BE2C (cell line): ENCODE results near the gene SLC16A11.
A peak's percentile ranks its signal among the peaks of the same experiment; 100 is the strongest.

ENCODE experiments used
- DNase-seq: peaks from one replicate; pipeline ENCODE4 v3.0.0-alpha.2; 2020
- H3K27me3 ChIP-seq: fragments of 250-450 bp; sonication (Bioruptor Pico); 2 replicates; pipeline ENCODE4 v1.5.1; 2020; ENCODE audit warnings: mild to moderate bottlenecking
- H3K36me3 ChIP-seq: fragments of 250-450 bp; sonication (Bioruptor Pico); 2 replicates; pipeline ENCODE4 v1.5.1; 2020; ENCODE audit warnings: mild to moderate bottlenecking
- H3K4me1 ChIP-seq: fragments of 250-450 bp; sonication (Bioruptor Pico); 2 replicates; pipeline ENCODE4 v1.5.1; 2020
- H3K4me3 ChIP-seq: 2 replicates; pipeline ENCODE4 v1.5.1; 2011; ENCODE audit warnings: low read depth, low read length
- H3K9me3 ChIP-seq: fragments of 250-450 bp; sonication (Bioruptor Pico); 2 replicates; pipeline ENCODE4 v1.5.1; 2020
- CTCF ChIP-seq: IDR thresholded peaks from 2 replicates; pipeline ENCODE4 v1.5.1; 2012; ENCODE audit warnings: mild to moderate bottlenecking, low read depth, low read length

The SLC16A11 gene

GRCh38 chr17:7046127-7046724 is 2.3 kb upstream of the SLC16A11 start:
- Histone ChIP-seq H3K36me3 (no peaks in the 10 kb centered on the region), H3K27me3 (peaks cover 42% of the 10 kb centered on the region), H3K4me3 (no peak overlapping the region), H3K9me3 (no peaks in the 10 kb centered on the region), H3K4me1 (no peaks in the 10 kb centered on the region)
- DNase-seq, result no peak
- no peak for TF ChIP-seq CTCF

- DNase-seq, result no peak
- Histone ChIP-seq H3K36me3 (no peaks in the 10 kb centered on the region), H3K9me3 (no peaks in the 10 kb centered on the region), H3K27me3 (peaks cover 42% of the 10 kb centered on the region), H3K4me3 (no peak overlapping the region), H3K4me1 (no peaks in the 10 kb centered on the region)
- peak; percentile 64 for TF ChIP-seq CTCF
Observed at GRCh38 chr17:7045492-7046126, 1.7 kb upstream of the SLC16A11 start.

GRCh38 chr17:7043182-7043496 is 753 bp downstream of the SLC16A11 start:
- no peak overlapping the region for H3K4me3 ChIP-seq
- peaks cover 38% of the 10 kb centered on the region for H3K27me3 ChIP-seq
- no peaks in the 10 kb centered on the region for H3K4me1 ChIP-seq
- no peak for DNase-seq
- TF ChIP-seq CTCF, result no peak
- no peaks in the 10 kb centered on the region for H3K36me3 ChIP-seq
- no peaks in the 10 kb centered on the region for H3K9me3 ChIP-seq

GRCh38 chr17:7042501-7043181 is 1.3 kb downstream of the SLC16A11 start:
- peaks cover 37% of the 10 kb centered on the region for H3K27me3 ChIP-seq
- H3K36me3 ChIP-seq, result no peaks in the 10 kb centered on the region
- TF ChIP-seq CTCF, result no peak
- DNase-seq, result no peak
- H3K4me1 ChIP-seq, result no peaks in the 10 kb centered on the region
- H3K9me3 ChIP-seq, result no peaks in the 10 kb centered on the region
- H3K4me3 ChIP-seq, result no peak overlapping the region

- Histone ChIP-seq H3K9me3 (no peaks in the 10 kb centered on the region), H3K4me3 (no peak overlapping the region), H3K4me1 (no peaks in the 10 kb centered on the region), H3K27me3 (peaks cover 37% of the 10 kb centered on the region), H3K36me3 (no peaks in the 10 kb centered on the region)
- TF ChIP-seq CTCF, result no peak
- DNase-seq, result no peak
Observed at GRCh38 chr17:7041607-7042500, 2.0 kb downstream of the SLC16A11 start.
